Neural cell (in vitro differentiated cells): ENCODE measurements around the gene SLC4A8.

Source experiments
- EP300 ChIP-seq: fragments of 450-650 bp; conservative IDR thresholded peaks from 2 replicates; pipeline ENCODE4 v1.6.1; 2014; ENCODE audit warnings: antibody characterized with exemption, mild to moderate bottlenecking, moderate library complexity; ENCODE audit not compliant: poor library complexity, severe bottlenecking
- TF ChIP-seq, protein P1 (sequence below): fragments of 450-650 bp; IDR thresholded peaks from 2 replicates; pipeline ENCODE4 v1.5.1; 2014; ENCODE audit warnings: antibody characterized with exemption, mild to moderate bottlenecking, moderate library complexity; ENCODE audit not compliant: poor library complexity, severe bottlenecking

DNA sequence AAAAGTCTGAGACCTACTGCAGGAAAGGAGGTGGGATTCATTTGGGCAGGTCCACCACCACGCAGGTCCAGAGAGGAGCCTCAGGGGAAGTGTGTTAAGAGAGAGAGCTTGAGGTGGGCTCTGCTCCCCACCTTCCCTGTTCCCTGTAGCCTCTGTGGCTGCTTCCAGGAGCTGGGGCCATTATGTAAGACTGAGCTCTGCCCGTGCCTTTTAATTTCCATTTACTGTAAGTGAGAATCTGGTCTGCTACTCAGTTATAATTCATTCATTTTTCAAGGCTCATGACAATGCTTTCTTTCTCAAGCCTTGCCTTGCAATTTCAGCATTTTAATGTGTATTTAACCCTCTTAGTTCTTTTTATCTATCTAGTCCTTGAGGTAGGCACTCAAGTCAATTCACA, 8.3 kb downstream of the SLC4A8 start:
- TF ChIP-seq, protein P1, sequence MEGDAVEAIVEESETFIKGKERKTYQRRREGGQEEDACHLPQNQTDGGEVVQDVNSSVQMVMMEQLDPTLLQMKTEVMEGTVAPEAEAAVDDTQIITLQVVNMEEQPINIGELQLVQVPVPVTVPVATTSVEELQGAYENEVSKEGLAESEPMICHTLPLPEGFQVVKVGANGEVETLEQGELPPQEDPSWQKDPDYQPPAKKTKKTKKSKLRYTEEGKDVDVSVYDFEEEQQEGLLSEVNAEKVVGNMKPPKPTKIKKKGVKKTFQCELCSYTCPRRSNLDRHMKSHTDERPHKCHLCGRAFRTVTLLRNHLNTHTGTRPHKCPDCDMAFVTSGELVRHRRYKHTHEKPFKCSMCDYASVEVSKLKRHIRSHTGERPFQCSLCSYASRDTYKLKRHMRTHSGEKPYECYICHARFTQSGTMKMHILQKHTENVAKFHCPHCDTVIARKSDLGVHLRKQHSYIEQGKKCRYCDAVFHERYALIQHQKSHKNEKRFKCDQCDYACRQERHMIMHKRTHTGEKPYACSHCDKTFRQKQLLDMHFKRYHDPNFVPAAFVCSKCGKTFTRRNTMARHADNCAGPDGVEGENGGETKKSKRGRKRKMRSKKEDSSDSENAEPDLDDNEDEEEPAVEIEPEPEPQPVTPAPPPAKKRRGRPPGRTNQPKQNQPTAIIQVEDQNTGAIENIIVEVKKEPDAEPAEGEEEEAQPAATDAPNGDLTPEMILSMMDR: no peak
- no peak for TF ChIP-seq EP300
